ENCODE measurements around the gene SMIM13.

SMIM13 gene

DNA sequence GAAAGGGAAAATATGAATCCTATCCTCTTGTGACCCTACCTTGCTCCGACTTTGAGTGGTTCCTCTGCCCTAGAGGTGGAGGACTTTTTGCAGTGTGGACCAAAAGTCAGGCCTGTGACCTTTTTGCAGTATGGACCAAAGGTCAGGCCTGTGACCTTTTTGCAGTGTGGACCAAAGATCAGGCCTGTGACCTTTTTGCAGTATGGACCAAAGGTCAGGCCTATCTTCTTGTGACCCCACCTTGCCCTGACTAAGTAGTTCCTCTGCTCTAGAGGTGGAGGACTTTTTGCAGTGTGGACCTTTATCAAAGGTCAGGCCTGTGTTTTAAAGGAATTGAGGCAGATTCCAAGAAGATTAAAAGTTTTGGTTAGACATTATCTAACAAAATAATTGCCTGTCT, 28.7 kb downstream of the SMIM13 start:
- DNase-seq (ENCODE audit: low spot score) = no peak

- no peak for DNase-seq (ENCODE audit: low spot score)
These were observed 30.3 kb downstream of the SMIM13 start for GRCh38 chr6:11123978-11124377.

DNA sequence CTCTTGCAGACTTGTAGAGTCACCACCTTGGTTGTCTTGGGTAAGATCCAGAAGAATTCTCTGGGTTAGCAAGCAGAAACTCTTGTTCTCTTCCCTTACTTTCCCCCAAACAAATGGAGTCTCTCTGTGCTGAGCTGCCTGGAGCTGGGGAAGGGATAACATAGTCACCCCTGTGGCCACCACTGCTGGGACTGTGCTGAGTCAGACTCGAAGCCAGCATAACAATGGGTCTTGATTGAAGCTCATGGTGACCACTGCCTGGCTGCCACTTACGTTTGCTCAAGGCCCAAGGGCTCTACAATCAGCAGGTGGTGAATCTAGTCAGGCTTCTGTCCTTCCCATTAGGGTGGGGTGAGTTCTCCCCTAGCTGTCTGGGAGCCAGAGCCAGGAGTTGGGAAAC, 33.2 kb downstream of the SMIM13 start:
- no peak for DNase-seq (ENCODE audit: low spot score)

DNA sequence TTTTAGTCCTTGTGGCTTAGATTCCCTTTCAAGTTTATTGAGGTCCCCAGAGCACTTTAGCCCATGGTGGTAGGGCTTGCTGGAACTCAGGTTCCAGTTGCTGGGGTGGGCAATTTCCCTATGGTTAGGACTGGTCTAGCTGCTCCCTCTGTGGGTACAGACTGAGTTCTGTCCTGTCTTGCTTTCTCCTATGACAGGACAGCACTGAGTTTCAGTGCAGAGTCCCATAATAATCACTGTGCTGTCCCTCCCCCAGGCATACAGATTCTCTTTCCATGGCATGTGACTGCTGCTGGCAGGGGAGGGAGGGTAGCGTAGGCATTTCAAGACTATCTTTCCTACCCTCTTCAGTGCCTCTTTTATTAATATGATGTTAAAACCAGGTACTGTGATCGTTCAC, 35.0 kb downstream of the SMIM13 start:
- no peak for DNase-seq (ENCODE audit: low spot score)

GRCh38 chr6:11129908-11130565, 36.4 kb downstream of the SMIM13 start:
- DNase-seq (ENCODE audit: low spot score) = no peak

DNA sequence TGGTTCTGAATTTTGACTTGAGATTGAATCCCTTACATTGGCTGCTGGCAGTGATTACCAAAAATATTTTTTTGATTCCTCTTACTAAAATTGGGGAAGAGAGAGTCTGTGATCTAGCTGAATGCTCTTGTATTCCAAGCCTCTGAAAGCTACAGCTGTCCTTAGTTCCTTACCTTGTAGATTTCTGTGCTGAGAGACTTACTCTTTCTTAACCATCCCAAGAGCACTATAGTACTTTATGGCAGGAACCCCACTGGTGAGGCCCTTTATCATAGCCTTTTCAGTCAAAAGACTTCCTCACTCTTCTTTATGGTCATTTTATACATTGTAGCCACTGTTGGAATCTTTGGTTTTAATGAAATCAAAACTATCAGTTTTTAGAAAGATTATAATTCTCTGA, 37.0 kb downstream of the SMIM13 start:
- DNase-seq (ENCODE audit: low spot score) = no peak

GRCh38 chr6:11132194-11132888, 38.7 kb downstream of the SMIM13 start:
- DNase-seq (ENCODE audit: low spot score) = no peak

GRCh38 chr6:11133281-11133680, 39.6 kb downstream of the SMIM13 start:
- no peak for DNase-seq (ENCODE audit: low spot score)

DNA sequence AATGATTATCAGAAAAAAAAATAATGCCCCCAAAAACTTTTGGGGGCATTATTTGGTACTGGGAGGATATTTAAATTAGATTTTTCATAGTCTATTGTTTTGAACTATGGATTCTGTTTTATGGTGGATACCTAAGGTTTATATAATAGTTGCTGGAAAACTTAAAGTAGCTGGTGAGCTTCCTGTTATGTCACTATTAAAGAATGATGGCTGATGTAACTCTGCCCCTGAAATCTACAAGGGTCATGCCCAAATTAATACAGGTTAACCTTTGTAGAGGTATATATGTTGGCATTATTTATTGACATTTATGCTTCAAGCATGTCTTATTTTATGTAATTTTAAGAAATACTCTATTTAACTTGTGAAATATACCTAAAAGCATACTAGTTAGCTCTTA, 43.2 kb downstream of the SMIM13 start:
- no peak for DNase-seq (ENCODE audit: low spot score)

- no peak for DNase-seq (ENCODE audit: low spot score)
These were observed 45.7 kb downstream of the SMIM13 start for GRCh38 chr6:11139051-11139960.

DNA sequence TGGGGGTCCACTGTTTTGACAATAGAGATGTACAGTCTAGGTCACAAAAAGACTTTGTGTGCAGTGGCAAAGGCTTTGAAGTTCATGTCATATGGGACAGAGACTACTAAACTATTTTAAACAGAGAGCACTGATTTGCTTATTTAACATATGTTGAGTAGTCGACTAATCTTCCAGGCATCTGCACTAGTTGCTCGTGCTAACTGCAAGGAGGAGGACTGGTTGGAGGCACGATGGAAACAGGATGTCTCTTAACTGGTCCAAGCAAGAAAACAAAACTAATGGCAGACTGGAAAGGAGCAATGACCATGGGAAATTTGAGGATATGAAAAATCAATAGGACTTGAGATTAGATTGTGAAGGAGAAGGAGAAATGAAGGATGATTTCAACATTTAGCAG, 46.4 kb downstream of the SMIM13 start:
- DNase-seq (ENCODE audit: low spot score) = no peak

DNA sequence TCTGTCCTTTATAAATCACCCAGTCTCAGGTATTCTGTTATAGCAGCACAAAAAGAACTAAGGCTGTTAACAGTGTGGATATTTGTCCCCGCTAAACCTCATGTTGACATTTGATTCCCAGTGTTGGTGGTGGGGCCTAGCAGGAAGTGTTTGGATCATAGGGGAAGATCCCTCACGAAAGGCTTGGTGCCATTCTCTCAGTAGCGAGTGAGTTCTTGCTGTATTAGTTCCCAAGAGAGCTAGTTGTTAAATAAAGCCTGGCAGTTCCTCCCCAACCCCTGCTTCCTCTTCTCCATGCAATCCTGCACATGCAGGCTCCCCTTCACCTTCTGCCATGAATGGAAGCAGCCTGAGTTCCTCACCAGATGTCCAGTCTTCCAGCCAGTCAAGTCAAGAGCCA, 47.7 kb downstream of the SMIM13 start:
- DNase-seq (ENCODE audit: low spot score) = no peak

DNA sequence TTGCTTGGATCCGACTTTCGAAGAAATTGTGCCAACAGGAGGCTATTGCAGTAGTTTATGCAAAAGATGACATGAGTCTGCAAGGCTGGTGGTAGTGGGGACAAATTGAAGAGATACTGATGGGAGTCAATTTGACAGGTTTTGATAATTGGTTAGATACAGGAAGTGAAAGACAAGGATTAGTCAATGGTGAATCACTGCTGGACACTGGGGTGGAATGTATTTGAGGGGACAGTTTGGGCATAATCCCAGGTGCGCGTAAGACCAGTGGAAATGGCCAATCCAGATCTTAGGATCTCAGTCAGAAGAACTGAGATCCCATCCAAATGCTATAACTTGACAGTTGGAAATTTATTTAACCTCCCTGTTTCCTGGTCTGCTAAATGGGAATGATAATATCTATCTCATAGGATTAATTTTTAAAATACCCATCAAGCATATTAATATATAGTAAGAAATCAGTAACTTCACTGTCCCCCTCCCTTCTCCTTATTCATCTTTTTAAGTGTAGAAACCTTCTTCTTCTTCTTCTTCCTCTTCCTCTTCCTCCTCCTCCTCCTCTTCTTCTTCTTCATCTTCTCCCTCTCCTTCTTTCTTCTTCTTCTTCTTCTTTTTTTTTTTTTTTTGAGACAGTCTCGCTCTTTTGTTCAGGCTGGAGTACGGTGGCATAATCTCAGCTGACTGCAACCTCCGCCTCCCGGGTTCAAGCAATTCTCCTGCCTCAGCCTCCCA, 48.8 kb downstream of the SMIM13 start:
- DNase-seq (ENCODE audit: low spot score) = no peak

GRCh38 chr6:11143394-11144371, 50.0 kb downstream of the SMIM13 start:
- DNase-seq (ENCODE audit: low spot score) = peak; percentile 67

- peak; percentile 73 for DNase-seq (ENCODE audit: low spot score)
These were observed 50.8 kb downstream of the SMIM13 start for GRCh38 chr6:11144393-11144851.

DNA sequence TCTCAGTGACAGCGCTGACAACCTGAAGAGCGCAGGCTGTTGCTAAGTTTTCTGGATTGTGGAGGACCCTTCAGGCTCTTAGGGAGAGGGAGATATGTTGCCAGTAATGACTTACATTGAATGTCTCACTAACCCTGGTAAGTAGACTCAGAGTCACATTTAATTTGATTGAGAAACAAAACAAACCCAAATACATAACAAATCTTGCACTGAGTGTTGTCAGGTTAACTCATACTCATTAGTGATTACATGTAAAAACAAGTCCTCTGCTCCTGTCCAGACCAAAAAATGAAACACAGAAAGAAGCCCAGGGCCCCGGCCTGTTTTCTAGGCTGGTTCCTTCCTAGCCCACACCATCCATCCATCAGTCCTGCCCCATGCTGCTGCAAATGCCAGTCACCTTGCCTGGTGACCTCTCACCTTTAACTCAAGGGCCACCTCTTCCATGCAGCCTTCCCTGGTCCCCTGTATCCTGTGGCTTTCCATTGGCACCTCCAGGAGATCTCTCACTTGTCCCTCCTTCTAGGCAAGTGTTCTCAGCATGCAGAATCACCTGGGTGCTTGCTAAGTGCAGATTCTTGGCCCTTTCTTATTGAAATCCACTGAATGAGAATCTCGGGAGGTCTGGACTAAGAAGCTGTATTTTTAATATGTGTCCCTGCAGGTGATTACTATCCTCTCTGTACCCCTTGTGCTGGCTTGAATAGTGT, 52.6 kb downstream of the SMIM13 start:
- no peak for DNase-seq (ENCODE audit: low spot score)

- DNase-seq (ENCODE audit: low spot score) = no peak
These were observed 55.9 kb downstream of the SMIM13 start for GRCh38 chr6:11149551-11149950.

DNA sequence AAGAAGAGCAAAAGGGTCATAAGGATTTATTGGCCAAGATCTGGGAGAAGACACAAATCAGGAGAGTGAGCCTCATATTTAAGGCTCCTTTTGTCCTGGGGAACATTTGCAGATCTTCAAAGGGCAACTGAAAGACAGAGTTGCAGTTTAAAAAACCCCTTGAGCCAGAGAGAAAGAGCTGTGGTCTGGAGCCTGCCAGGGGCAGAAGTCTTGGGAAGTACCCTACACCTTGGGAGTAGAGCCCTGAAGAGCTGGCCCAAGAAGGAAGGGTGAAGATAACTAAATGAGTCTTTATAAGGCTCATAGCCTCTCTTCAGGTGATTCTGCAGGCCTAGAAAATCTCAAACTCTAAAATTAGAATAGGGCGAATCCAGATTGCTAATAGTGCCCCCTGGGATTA, 57.9 kb downstream of the SMIM13 start:
- DNase-seq (ENCODE audit: low spot score) = no peak

- no peak for DNase-seq (ENCODE audit: low spot score)
These were observed 58.9 kb downstream of the SMIM13 start for GRCh38 chr6:11152581-11152980.

DNA sequence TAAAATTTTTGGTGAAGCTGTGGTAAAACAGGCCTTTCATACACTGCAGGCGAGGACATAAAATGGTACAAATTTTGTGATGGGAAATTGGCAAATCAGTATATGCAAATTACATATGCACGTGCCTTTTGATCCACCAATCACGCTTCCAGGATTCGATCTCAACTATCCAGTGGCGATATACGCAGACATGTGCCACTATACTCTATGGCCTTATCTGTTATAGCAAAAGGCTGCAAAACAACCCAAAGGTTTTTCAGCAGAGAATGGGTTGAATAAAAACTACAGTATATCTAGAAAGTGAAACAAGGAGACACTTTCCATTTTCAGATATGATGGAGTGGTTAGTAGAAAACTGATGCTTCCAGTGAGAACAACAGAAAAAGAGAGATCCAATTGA, 59.8 kb downstream of the SMIM13 start:
- no peak for DNase-seq (ENCODE audit: low spot score)
